Suppressor macrophage (primary cell): Measurements from ENCODE around the gene SPNS2.
A peak's percentile ranks its signal among the peaks of the same experiment; 100 is the strongest.

ENCODE experiments used
- DNase-seq, 4 experiments: peaks; one replicate each; pipeline ENCODE4 v3.0.0-alpha.2; 2020 to 2022

Gene SPNS2

GRCh38 chr17:4503283-4504025 lies 4.8 kb downstream of the SPNS2 start:
- DNase-seq: no peak

- DNase-seq: no peak
Observed at GRCh38 chr17:4504188-4504587, 5.5 kb downstream of the SPNS2 start.

GRCh38 chr17:4505187-4505586 lies 6.5 kb downstream of the SPNS2 start:
- no peak for DNase-seq

GRCh38 chr17:4506175-4506813 lies 7.6 kb downstream of the SPNS2 start:
- no peak for DNase-seq

- no peak for DNase-seq
Observed at GRCh38 chr17:4506892-4507291, 8.2 kb downstream of the SPNS2 start.

GRCh38 chr17:4507361-4508111 lies 8.9 kb downstream of the SPNS2 start:
- peak in 1 of 4 experiments; percentile 20 for DNase-seq

- no peak for DNase-seq
Observed at GRCh38 chr17:4508207-4508606, 9.5 kb downstream of the SPNS2 start.

- peak in 2 of 4 experiments; percentile 54 to 55 for DNase-seq
Observed at GRCh38 chr17:4509401-4509800, 10.7 kb downstream of the SPNS2 start.

GRCh38 chr17:4509923-4510617 lies 11.4 kb downstream of the SPNS2 start:
- DNase-seq: peak; percentile 53 to 77 (median 66)

- peak in 2 of 4 experiments; percentile 19 to 37 for DNase-seq
Observed at GRCh38 chr17:4510618-4510941, 11.9 kb downstream of the SPNS2 start.

- DNase-seq: peak; percentile 50 to 69 (median 66)
Observed at GRCh38 chr17:4511199-4511932, 12.7 kb downstream of the SPNS2 start.

GRCh38 chr17:4512156-4513112 lies 13.8 kb downstream of the SPNS2 start:
- DNase-seq: no peak

GRCh38 chr17:4513113-4514032 lies 14.7 kb downstream of the SPNS2 start:
- DNase-seq: no peak

- DNase-seq: no peak
Observed at GRCh38 chr17:4514206-4514605, 15.5 kb downstream of the SPNS2 start.

- DNase-seq: no peak
Observed at GRCh38 chr17:4514779-4515178, 16.1 kb downstream of the SPNS2 start.

- no peak for DNase-seq
Observed at GRCh38 chr17:4515501-4515900, 16.8 kb downstream of the SPNS2 start.

GRCh38 chr17:4516735-4517134 lies 18.1 kb downstream of the SPNS2 start:
- no peak for DNase-seq

GRCh38 chr17:4518901-4519300 lies 20.2 kb downstream of the SPNS2 start:
- no peak for DNase-seq

- DNase-seq: no peak
Observed at GRCh38 chr17:4519361-4519788, 20.7 kb downstream of the SPNS2 start.
